Motor neuron (in vitro differentiated cells): ENCODE measurements around the gene EPM2A. TPM values are rescaled to one million over a fixed set of nuclear protein-coding genes. Genes with fewer than 3 reads are reported as not detected.
"Not testable (repeated sequence)": the region's sequence is repeated elsewhere in the genome, so short reads cannot be mapped to it uniquely, and the experiment has no call there.

Source experiments
- ATAC-seq, 8 experiments: fragments of 200-7000 bp; cut with Tn5 transposase; replicated peaks in 6 of 8; 2 replicates each; pipeline ENCODE4 v1.8.0; 2021; ENCODE audit warnings: mild to moderate bottlenecking in 8 of 8, moderate library complexity in 8 of 8
- H3K27ac ChIP-seq, 2 donors: fragments of 250-450 bp; sonication (Bioruptor Pico); 2 replicates each; pipeline ENCODE4 v1.9.0; 2021; ENCODE audit warnings: antibody characterized with exemption in 2 of 2, mild to moderate bottlenecking in 2 of 2, moderate library complexity in 1 of 2
- H3K4me1 ChIP-seq, 2 donors: fragments of 250-450 bp; sonication (Bioruptor Pico); replicated peaks in 1 of 2; 2 replicates each; pipeline ENCODE4 v1.6.1; 2021; ENCODE audit warnings: antibody characterized with exemption in 2 of 2, mild to moderate bottlenecking in 2 of 2, moderate library complexity in 1 of 2
- H3K4me3 ChIP-seq, 5 donors: fragments of 250-450 bp; sonication (Bioruptor Pico); 2 replicates each; pipeline ENCODE4 v1.9.0; 2021; ENCODE audit warnings: antibody characterized with exemption in 5 of 5, mild to moderate bottlenecking in 5 of 5, moderate library complexity in 4 of 5
- WGBS, 10 experiments: fragments of 450-650 bp; shearing (Covaris generic); methylation state at CpG; one replicate each; pipeline ENCODE4 v1.0.0; 2022; 5-methylcytosine and 5-hydroxymethylcytosine counted together
- in situ Hi-C, 9 experiments: fragments of 400-800 bp; cut with MboI; loops; one replicate each; pipeline ENCODE4 v1.15.0; 2021; ENCODE audit warnings: low sequenced_read_pairs in 9 of 9, low pct_unique_long_range_greater_than_20kb in 2 of 9; ENCODE audit not compliant: unreplicated experiment in 9 of 9
- total RNA-seq, 8 experiments: library from RNA; unstranded; fragments of 300-600 nt; gene quantifications; 2 replicates each; pipeline versions ENCODE4 v1.2.3 to v1.2.4, GENCODE V29; 2022

Gene EPM2A
- total RNA-seq, 8 experiments from 2014 or later: 8.7 to 20.9 (median 11.1) TPM

DNA sequence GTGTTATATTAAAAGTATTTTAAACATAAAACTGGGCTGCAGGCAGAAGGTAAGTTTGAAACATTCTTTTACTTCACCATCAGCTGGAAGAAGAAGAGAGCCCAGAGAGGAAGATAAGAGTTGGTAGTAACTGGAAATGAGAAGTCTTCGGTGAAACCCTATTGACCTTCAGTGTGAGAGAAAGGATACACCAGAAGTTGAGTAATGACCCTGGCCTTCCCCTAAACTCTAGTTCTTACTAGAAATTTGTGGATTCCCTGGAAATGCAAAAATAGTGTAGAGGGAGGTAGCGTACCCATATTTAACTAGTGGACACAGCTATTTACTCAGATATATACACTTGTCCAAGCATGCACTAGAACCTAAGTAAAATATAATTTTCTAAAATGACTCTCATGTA lies 8.0 kb upstream of the EPM2A start:
- 83 to 100% (median 91%) methylated on average over 1 to 2 of the region's 2 CpGs for WGBS, 10 experiments

DNA sequence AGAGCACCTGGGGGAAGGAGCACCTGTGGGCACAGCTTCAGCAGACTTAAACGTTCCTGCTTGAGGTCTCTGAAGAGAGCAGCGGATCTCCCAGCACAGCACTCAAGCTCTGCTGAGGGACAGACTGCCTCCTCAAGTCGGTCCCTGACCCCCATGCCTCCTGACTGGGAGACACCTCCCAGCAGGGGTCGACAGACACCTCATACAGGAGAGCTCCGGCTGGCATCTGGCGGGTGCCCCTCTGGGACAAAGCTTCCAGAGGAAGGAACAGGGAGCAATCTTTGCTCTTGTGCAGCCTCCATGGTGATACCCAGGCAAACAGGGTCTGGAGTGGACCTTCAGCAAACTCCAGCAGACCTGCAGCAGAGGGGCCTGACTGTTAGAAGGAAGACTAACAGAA lies 7.2 kb upstream of the EPM2A start:
- H3K4me3 ChIP-seq, ATAC-seq, H3K27ac ChIP-seq, H3K4me1 ChIP-seq, in situ Hi-C loops: not testable (repeated sequence)
- 33 to 90% (median 40%) methylated on average over 1 to 2 of the region's 6 CpGs; no CpG with 5 or more reads in 7 of the 10 experiments for WGBS, 10 experiments

More for the DNA sequence above, 8.0 kb upstream of the EPM2A start:
- Histone ChIP-seq H3K4me3 (no peak overlapping the region), H3K27ac (no peak overlapping the region), H3K4me1 (peaks cover 0 to under 1% of the 10 kb centered on the region in 2 donors)
- no peak for ATAC-seq
- in situ Hi-C loops: no loop called here

DNA sequence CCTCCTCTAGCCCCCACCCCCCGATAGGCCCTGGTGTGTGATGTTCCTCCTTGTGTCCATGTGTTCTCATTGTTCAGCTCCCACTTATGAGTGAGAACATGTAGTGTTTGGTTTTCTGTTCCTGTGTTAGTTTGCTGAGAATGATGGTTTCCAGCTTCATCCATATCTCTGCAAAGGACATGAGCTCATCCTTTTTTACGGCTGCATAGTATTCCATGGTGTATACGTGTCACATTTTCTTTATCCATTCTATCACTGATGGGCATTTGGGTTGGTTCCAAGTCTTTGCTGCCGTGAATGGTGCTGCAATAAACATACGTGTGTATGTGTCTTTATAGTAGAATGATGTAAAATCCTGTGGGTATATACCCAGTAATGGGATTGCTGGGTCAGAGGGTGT lies 4.4 kb upstream of the EPM2A start:
- WGBS, 10 experiments: 73 to 100% (median 92%) methylated on average over 1 to 5 of the region's 5 CpGs; no CpG with 5 or more reads in 2 of the 10 experiments
- ATAC-seq, H3K4me3 ChIP-seq, in situ Hi-C loops, H3K27ac ChIP-seq: not testable (repeated sequence)
- peaks cover 5 to 26% of the 10 kb centered on the region in 2 donors for H3K4me1 ChIP-seq

DNA sequence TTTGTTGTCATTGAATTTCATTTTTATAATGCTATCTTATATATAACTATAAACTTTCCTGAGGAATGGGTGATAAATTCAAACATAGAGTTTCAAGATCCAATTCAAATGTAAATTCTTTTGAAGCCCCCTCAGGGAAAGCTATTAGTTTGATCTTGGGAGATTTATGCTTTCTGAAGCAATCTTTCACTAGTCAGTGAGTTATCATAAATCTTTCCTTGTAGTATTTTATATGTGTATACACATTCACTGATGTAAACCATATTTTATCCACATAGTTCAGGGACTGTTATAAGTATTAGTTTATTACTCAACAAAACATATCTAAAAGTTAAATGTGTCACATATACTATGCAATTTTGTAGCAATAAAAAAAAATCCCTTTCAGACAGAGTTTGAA lies 2.9 kb upstream of the EPM2A start:
- H3K27ac ChIP-seq: no peak overlapping the region
- H3K4me1 ChIP-seq: peaks cover 7 to 32% of the 10 kb centered on the region in 2 donors
- ATAC-seq: no peak
- in situ Hi-C loops: no loop called here
- H3K4me3 ChIP-seq: no peak overlapping the region

DNA sequence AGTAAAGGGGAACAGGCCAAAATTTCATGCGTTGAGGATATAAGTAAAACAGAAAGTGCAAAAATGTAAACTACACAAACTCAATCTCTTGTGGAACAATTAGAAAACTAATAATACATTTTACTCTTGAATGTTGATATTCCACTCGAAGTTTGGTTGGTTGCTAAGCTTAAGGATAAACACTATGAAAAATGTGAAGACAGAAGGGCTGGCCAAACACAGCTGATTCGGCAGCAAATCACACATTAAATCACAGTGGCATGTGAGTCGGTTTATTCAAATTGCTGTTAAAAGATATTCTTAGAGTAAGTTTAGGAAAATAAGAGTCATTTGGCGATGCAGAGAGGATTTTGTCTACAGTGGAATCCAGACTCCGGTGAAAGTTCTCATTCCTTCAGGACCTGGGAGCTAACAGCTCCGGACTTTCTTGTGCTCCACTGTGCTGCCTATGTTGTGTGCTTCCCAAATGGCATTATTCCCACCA lies 1.4 kb upstream of the EPM2A start:
- ATAC-seq: peak in 1 of 8 experiments; percentile 2
- in situ Hi-C loops: no loop called here
- H3K4me3 ChIP-seq: peak overlapping the region in 3 of 5 donors; percentile 68 to 86 (median 76)
- H3K27ac ChIP-seq: peak overlapping the region in 1 of 2 donors; percentile 21
- peaks cover 7 to 35% of the 10 kb centered on the region in 2 donors for H3K4me1 ChIP-seq
- WGBS, 10 experiments: 13 to 83% (median 53%) methylated on average over 1 to 7 of the region's 7 CpGs; no CpG with 5 or more reads in 1 of the 10 experiments

DNA sequence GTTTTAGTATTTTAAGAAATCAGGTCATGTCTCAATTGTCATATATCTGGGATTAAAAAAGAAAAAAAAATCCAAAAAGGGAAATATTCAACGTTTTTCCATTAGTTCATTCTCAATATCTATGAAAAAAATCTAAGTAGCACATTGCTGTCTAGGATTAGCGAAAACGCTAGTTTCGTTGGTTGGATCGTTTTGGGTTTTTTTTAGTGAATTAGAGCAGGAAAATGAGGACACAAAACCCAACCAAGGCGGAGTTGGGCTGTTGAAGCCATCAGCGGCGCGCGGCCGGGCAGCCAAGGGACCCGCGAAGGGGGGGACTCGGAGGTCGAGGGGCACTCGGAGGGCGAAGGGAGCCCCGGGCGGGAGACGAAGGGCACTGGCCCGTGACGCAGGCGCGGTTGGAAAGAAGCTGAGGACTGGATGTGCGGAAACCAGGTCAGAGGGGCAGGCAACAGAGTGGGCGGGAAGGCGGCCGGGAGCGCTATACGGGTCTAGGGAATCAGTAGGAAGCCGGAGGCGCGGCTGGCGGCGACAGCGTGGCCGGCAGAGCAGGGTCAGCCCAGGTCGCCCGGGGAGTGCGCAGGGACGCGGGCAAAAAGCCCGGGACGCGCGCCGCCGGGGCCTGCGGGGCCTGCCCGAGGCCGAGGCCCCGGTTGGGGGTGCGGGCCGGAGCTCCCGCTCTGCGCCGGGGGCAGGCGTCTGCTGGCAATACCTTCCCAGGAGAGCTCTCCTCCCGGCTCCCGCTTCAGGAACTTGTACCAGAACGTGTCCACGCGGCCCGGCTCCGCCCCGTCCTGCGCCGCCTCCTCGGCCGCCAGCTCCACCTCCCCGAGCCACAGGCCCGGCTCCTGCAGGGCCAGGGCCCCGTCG lies 599 bp downstream of the EPM2A start:
- in situ Hi-C loops: no loop called here
- peak; percentile 83 to 91 (median 84) for ATAC-seq
- H3K27ac ChIP-seq: peak overlapping the region; percentile 96 to 98
- H3K4me3 ChIP-seq: peak overlapping the region; percentile 58 to 86 (median 74)
- peaks cover 7 to 35% of the 10 kb centered on the region in 2 donors for H3K4me1 ChIP-seq
- 0 to 7% (median 2%) methylated on average over 2 to 14 of the region's 74 CpGs; no CpG with 5 or more reads in 1 of the 10 experiments for WGBS, 10 experiments

DNA sequence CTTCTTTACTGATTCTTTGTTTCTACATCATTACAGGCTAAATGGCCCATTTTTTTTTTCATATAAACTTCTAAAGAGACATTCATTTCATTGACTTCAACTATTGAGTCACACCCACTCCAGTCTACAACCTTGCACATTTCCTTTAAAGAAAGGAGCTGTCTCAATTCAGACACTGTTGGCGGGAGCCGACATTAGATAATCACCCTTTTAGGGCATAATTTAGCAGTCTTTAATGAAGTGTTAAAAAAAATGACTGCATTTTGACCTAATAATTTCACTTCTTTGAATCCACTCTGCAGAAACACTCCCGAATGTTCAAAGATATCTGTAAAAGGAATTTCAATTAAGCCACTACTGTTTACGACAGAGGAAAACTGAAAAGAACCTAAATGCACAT lies 1.5 kb downstream of the EPM2A start:
- Histone ChIP-seq H3K4me3 (peak overlapping the region; percentile 58 to 86 (median 74)), H3K4me1 (peaks cover 7 to 35% of the 10 kb centered on the region in 2 donors), H3K27ac (peak overlapping the region; percentile 96 to 98)
- in situ Hi-C loops: no loop called here
- 0 to 36% (median 16%) methylated on average over 1 to 4 of the region's 4 CpGs for WGBS, 10 experiments
- ATAC-seq: no peak

DNA sequence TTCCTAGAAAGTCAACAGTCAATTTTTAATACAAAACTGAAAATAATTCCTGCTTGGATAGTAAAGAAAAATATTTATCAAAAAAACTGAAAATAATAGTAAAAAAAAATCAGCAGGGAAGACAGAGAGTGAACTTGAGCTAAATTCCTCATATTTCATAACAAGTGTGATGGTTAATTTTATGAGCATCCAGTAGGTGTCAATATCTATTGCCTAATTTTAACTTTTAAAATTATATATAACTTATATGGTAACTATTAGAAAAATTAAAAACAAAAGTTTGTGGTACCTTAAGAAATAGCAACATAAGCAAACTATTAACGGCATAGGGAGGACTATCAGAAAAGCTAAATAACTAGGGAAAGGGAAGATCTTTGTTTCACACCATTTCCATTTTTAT lies 2.1 kb downstream of the EPM2A start:
- ATAC-seq: no peak
- H3K4me1 ChIP-seq: peaks cover 7 to 33% of the 10 kb centered on the region in 2 donors
- in situ Hi-C loops: no loop called here
- no peak overlapping the region for H3K4me3 ChIP-seq
- WGBS, 10 experiments: 71 to 100% (median 86%) methylated on average over 1 of the region's 1 CpG; no CpG with 5 or more reads in 1 of the 10 experiments
- no peak overlapping the region for H3K27ac ChIP-seq

DNA sequence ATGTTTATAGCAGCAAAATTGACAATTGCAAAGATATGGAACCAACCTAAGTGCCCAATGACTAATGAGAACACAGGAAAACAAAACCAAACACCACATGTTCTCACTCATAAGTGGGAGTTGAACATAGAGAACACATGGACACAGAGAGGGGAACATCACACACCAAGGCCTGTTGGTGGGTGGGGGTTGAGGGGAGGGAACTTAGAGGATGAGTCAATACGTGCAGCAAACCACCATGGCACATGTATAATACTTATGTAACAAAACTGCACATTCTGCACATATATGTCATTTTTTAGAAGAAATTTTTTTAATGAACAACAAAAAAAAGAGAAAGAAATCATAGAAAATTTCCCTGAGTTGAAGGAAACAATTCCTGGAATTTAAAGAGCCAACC lies 3.9 kb downstream of the EPM2A start:
- peaks cover 3 to 16% of the 10 kb centered on the region in 2 donors for H3K4me1 ChIP-seq
- no peak for ATAC-seq
- in situ Hi-C loops: no loop called here
- 78 to 100% (median 100%) methylated on average over 1 of the region's 1 CpG; no CpG with 5 or more reads in 5 of the 10 experiments for WGBS, 10 experiments
- no peak overlapping the region for H3K27ac ChIP-seq
- no peak overlapping the region for H3K4me3 ChIP-seq

DNA sequence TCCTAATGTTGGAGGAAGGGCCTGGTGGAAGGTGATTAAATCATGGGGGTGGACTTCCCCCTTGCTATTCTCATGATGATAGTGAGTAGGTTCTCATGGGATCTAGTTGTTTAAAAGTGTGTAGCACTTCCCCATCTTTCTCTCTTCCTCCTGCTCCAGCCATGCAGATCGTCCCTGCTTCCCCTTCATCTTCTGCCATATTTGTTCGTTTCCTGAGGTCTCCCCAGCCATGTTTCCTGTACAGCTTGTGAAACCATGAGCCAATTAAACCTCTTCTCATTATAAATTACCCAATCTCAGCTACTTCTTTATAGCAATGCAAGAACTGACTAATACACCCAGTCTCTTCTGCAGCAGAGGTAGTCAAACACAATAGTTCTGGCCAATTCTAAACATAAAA lies 5.4 kb downstream of the EPM2A start:
- ATAC-seq: no peak
- peaks cover 3 to 9% of the 10 kb centered on the region in 2 donors for H3K4me1 ChIP-seq
- H3K27ac ChIP-seq: no peak overlapping the region
- in situ Hi-C loops: no loop called here
- no peak overlapping the region for H3K4me3 ChIP-seq
- WGBS, 10 experiments: 74 to 95% (median 94%) methylated on average over 2 of the region's 2 CpGs; no CpG with 5 or more reads in 4 of the 10 experiments

DNA sequence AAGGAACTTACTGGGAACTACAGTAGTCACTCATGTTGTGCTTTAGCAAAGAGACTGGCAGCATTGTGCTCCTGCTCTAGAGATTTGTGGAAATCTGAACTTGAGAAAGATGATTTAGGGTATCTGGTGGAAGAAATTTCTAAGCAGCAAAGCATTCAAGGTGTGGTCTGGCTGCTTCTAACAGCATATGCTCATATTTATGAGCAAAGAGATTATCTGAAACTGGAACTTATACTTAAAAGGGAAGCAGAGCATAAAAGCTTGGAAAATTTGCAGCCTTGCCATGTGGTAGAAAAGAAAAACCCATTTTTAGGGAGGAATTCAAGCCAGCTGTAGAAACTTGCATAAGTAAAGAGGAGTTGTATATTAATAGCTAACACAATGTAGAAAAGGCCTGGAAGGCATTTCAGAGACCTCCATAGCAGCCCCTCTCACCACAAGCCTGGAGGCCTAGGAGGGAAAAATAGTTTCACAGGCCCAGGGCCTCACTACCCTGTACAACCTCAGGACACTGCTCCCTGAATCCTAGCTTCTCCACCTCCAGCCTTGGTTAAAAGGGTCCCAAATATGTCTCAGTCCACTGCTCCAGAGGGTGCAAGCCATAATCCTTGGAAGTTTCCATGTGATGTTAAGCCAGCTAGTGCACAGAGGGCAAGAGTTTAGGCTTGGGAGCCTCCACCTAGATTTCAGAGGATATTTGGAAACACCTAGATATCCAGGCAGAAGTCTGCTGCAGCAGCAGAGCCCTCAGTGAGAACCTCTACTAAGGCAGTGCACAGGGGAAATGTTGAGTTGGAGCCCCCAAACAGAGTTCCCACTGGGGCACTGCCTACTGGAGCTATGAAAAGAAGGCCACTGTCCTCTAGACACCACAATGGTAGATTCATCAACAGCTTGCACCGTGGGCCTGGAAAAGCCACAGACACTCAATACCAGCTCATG lies 6.6 kb downstream of the EPM2A start:
- Histone ChIP-seq H3K27ac (no peak overlapping the region), H3K4me1 (peaks cover under 1 to 7% of the 10 kb centered on the region in 2 donors), H3K4me3 (no peak overlapping the region)
- ATAC-seq: peak in 3 of 8 experiments; percentile 48 to 83 (median 61)
- in situ Hi-C loops: no loop called here
- 80 to 100% (median 100%) methylated on average over 1 of the region's 1 CpG; no CpG with 5 or more reads in 6 of the 10 experiments for WGBS, 10 experiments

DNA sequence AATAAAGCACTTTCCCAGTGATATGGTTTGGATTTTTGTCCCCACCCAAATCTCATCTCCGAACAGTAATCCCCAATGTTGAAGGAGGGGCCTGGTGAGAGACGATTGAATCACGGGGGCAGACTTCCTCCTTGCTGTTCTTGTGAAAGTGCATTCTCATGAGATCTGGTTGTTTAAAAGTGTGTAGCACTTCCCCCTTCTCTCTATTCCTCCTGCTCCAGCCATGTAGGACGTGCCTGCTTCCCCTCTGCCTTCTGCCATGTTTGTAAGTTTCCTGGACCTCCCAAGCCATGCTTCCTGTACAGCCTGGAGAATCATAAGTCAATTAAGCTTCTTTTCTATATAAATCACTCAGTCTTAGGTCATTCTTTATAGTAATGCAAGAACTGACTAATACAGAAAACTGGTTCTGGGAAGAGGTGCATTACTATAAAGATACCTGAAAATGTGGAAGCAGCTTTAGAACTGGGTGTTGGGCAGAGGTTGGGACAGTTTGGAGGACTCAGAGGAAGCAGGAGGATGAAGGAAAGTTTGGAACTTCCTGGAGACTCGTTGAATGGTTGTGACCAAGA lies 7.4 kb downstream of the EPM2A start:
- peak in 2 of 8 experiments; percentile 9 to 16 for ATAC-seq
- Histone ChIP-seq H3K4me1 (no peaks in the 10 kb centered on the region), H3K4me3 (no peak overlapping the region), H3K27ac (no peak overlapping the region)
- in situ Hi-C loops: no loop called here
- 43 to 94% (median 79%) methylated on average over 1 to 5 of the region's 5 CpGs; no CpG with 5 or more reads in 1 of the 10 experiments for WGBS, 10 experiments
